HepG2 (cell line): Measurements from ENCODE around the gene AAR2. TPM values are rescaled to one million over a fixed set of nuclear protein-coding genes. Genes with fewer than 3 reads are reported as not detected.
A peak's percentile ranks its signal among the peaks of the same experiment; 100 is the strongest.

Source experiments
- ATF1 ChIP-seq: IDR thresholded peaks from 2 replicates; pipeline ENCODE4 v1.6.1; 2016; ENCODE audit warnings: mild to moderate bottlenecking, control low read depth
- BCL6 ChIP-seq: IDR thresholded peaks from 2 replicates; pipeline ENCODE4 v1.6.1; 2016; ENCODE audit warnings: missing genetic modification reagents, missing compliant biosample characterization
- GLMP ChIP-seq: sonication (generic); formaldehyde crosslinking; IDR thresholded peaks from 2 replicates; pipeline ENCODE4 v1.9.0; 2021; ENCODE audit warnings: missing genetic modification reagents, mild to moderate bottlenecking, borderline replicate concordance
- HES4 ChIP-seq: sonication (generic); formaldehyde crosslinking; IDR thresholded peaks from 2 replicates; pipeline ENCODE4 v1.9.0; 2021; ENCODE audit warnings: mild to moderate bottlenecking, missing genetic modification reagents, borderline replicate concordance
- ISL2 ChIP-seq: sonication (generic); formaldehyde crosslinking; IDR thresholded peaks from 2 replicates; pipeline ENCODE4 v1.5.0; 2020; ENCODE audit warnings: missing genetic modification reagents
- KAT8 ChIP-seq: IDR thresholded peaks from 2 replicates; pipeline ENCODE4 v1.6.1; 2016; ENCODE audit warnings: missing genetic modification reagents, missing compliant biosample characterization
- RXRA ChIP-seq: sonication (generic); formaldehyde crosslinking; IDR thresholded peaks from 2 replicates; pipeline ENCODE4 v1.5.1; 2020; ENCODE audit warnings: missing genetic modification reagents
- SMAD9 ChIP-seq: sonication (generic); formaldehyde crosslinking; IDR thresholded peaks from 2 replicates; pipeline ENCODE4 v1.5.1; 2020; ENCODE audit warnings: mild to moderate bottlenecking, missing genetic modification reagents
- SOX6 ChIP-seq, 2 experiments: fragments of 450-650 bp in 1 of 2; sonication (generic) in 1 of 2; formaldehyde crosslinking in 1 of 2; IDR thresholded peaks; 2 replicates each; pipeline versions ENCODE4 v1.4.0 to v1.6.1; 2017 to 2020; ENCODE audit warnings: antibody characterized with exemption in 1 of 2, mild to moderate bottlenecking in 1 of 2, missing genetic modification reagents in 1 of 2
- ZFP91 ChIP-seq: sonication (generic); formaldehyde crosslinking; IDR thresholded peaks from 2 replicates; pipeline ENCODE4 v1.9.0; 2022; ENCODE audit warnings: missing genetic modification reagents, mild to moderate bottlenecking, borderline replicate concordance
- ZMYM3 ChIP-seq: sonication (generic); formaldehyde crosslinking; IDR thresholded peaks from 2 replicates; pipeline ENCODE4 v1.5.1; 2020; ENCODE audit warnings: mild to moderate bottlenecking, missing genetic modification reagents
- ZNF431 ChIP-seq: sonication (generic); formaldehyde crosslinking; IDR thresholded peaks from 2 replicates; pipeline ENCODE4 v1.9.0; 2022; ENCODE audit warnings: missing genetic modification reagents, low read depth, mild to moderate bottlenecking, borderline replicate concordance
- ZNF468 ChIP-seq: sonication (generic); formaldehyde crosslinking; IDR thresholded peaks from 2 replicates; pipeline ENCODE4 v1.8.0; 2022; ENCODE audit warnings: mild to moderate bottlenecking, moderate library complexity, missing genetic modification reagents
- ZNF687 ChIP-seq: sonication (generic); formaldehyde crosslinking; IDR thresholded peaks from 2 replicates; pipeline ENCODE4 v1.5.1; 2020; ENCODE audit warnings: mild to moderate bottlenecking, missing genetic modification reagents, moderate library complexity
- ZNF691 ChIP-seq: sonication (generic); formaldehyde crosslinking; IDR thresholded peaks from 2 replicates; pipeline ENCODE4 v1.4.0; 2020; ENCODE audit warnings: missing genetic modification reagents, low read depth, mild to moderate bottlenecking, borderline replicate concordance
- ZNF883 ChIP-seq: sonication (generic); formaldehyde crosslinking; IDR thresholded peaks from 2 replicates; pipeline ENCODE4 v1.5.1; 2020; ENCODE audit warnings: mild to moderate bottlenecking, missing genetic modification reagents; ENCODE audit errors: not compliant biosample characterization
- ZSCAN20 ChIP-seq: sonication (generic); formaldehyde crosslinking; IDR thresholded peaks from 2 replicates; pipeline ENCODE4 v1.4.0; 2020; ENCODE audit warnings: missing genetic modification reagents, mild to moderate bottlenecking, borderline replicate concordance
- ZZZ3 ChIP-seq: sonication (generic); formaldehyde crosslinking; IDR thresholded peaks from 2 replicates; pipeline ENCODE4 v1.4.0; 2020; ENCODE audit warnings: missing genetic modification reagents, mild to moderate bottlenecking, borderline replicate concordance
- polyA plus RNA-seq, 8 experiments: library from polyadenylated mRNA; depleted of rRNA in 3 of 8; stranded (reverse) in 7 of 8; unstranded in 1 of 8; fragments of >200 nt; fragmentation: Illumina TruSeq in 4 of 8; extraction: Trizol in 4 of 8; gene quantifications; 2 replicates each; pipeline versions ENCODE4 v1.2.1 to v1.2.3, GENCODE V29; 2011 to 2016; ENCODE audit warnings: low read depth in 4 of 8, missing spikeins in 1 of 8, mixed read lengths in 1 of 8; ENCODE audit not compliant: insufficient read depth in 1 of 8
- total RNA-seq, 5 experiments: library from RNA; depleted of rRNA; stranded (reverse); fragments of >200 nt; fragmentation: Illumina TruSeq; extraction: Trizol; gene quantifications; 2 replicates each; pipeline ENCODE4 v1.2.3, GENCODE V29; 2016; ENCODE audit warnings: low read depth in 1 of 5

AAR2 gene
- total and polyA plus RNA-seq, 2 of the 13 experiments (the other 11 are each of a cell fraction or from before 2014, with no cell fraction given) = 45.2 to 46.2 TPM

- TF ChIP-seq ZZZ3 (CRISPR knock-in tag) = peak; percentile 37; the same call in 1 of the 2 replicates
- TF ChIP-seq ZNF468 = 0 out of 2 replicates have a peak, but pooled peaks have one; percentile 79
- no peak for TF ChIP-seq GLMP (CRISPR knock-in tag)
- TF ChIP-seq ISL2 (CRISPR knock-in tag) = no peak
- no peak for TF ChIP-seq SMAD9
- TF ChIP-seq KAT8 (CRISPR knock-in tag) = peak; percentile 98
- no peak for TF ChIP-seq SOX6 (IDR thresholded peaks at IDR 0.05)
- TF ChIP-seq SOX6 (CRISPR knock-in tag; IDR thresholded peaks at IDR 0.05) = peak; percentile 74
- TF ChIP-seq HES4 (CRISPR knock-in tag) = no peak
- peak; percentile 93 for TF ChIP-seq ZNF687 (CRISPR knock-in tag)
- TF ChIP-seq ZNF691 (CRISPR knock-in tag) = peak; percentile 63; the same call in 1 of the 2 replicates
- TF ChIP-seq ZMYM3 (CRISPR knock-in tag) = no peak; the same call in 1 of the 2 replicates
- TF ChIP-seq ZNF883 (CRISPR knock-in tag) = no peak
- TF ChIP-seq ATF1 (CRISPR knock-in tag) = 0 out of 2 replicates have a peak, but pooled peaks have one; percentile 13
- no peak; the same call in 1 of the 2 replicates for TF ChIP-seq ZNF431 (CRISPR knock-in tag)
- peak; percentile 67 for TF ChIP-seq ZFP91
- TF ChIP-seq ZSCAN20 = no peak
- peak; percentile 81 for TF ChIP-seq RXRA (CRISPR knock-in tag)
- peak; percentile 36; the same call in 1 of the 2 replicates for TF ChIP-seq BCL6
These were observed 34.7 kb downstream of the AAR2 start (continued) for GRCh38 chr20:36270744-36271638.
